Left ventricle myocardium superior (tissue), 1 donor: ENCODE measurements around the gene RAD54L. TPM values are rescaled to one million over a fixed set of nuclear protein-coding genes. Genes with fewer than 3 reads are reported as not detected.
"Not testable (repeated sequence)": the region's sequence is repeated elsewhere in the genome, so short reads cannot be mapped to it uniquely, and the experiment has no call there.

Experiments
- ATAC-seq: fragments of 200-7000 bp; cut with Tn5 transposase; one replicate; pipeline ENCODE4 v1.9.1; 2020; ENCODE audit warnings: mild to moderate bottlenecking, moderate library complexity
- DNase-seq: peaks from one replicate; pipeline ENCODE4 v3.0.0-alpha.2; 2020
- intact Hi-C: fragments of 100-400 bp; cut with micrococcal nuclease; formaldehyde crosslinking; loops from one replicate; pipeline ENCODE4 v1.11.0; 2022
- total RNA-seq: library from RNA; stranded (reverse); fragmentation: NEBNext Ultra II Directional; extraction: Animal tissue kit (Norgen Biotek cat#: 25700); gene quantifications from one replicate; pipeline ENCODE4 v1.2.1, GENCODE V29; 2021
- donor health status: DM: no; HTN: yes; CAD: no; lungs with severe emphysema.

RAD54L gene
- total RNA-seq, 1 donor from 2014 or later, result 0.97 TPM

GRCh38 chr1:46306159-46306530 lies 58.6 kb downstream of the RAD54L start:
- DNase-seq, result no peak
- intact Hi-C loops, result no loop called here
- no peak for ATAC-seq

- DNase-seq (no peak), ATAC-seq (no peak)
- intact Hi-C loops, result no loop called here
Observed at GRCh38 chr1:46309401-46310159, 62.0 kb downstream of the RAD54L start.

- intact Hi-C loops, result no loop called here
- DNase-seq, result no peak
- ATAC-seq, result no peak
Observed at GRCh38 chr1:46310321-46310720, 62.8 kb downstream of the RAD54L start.

DNA sequence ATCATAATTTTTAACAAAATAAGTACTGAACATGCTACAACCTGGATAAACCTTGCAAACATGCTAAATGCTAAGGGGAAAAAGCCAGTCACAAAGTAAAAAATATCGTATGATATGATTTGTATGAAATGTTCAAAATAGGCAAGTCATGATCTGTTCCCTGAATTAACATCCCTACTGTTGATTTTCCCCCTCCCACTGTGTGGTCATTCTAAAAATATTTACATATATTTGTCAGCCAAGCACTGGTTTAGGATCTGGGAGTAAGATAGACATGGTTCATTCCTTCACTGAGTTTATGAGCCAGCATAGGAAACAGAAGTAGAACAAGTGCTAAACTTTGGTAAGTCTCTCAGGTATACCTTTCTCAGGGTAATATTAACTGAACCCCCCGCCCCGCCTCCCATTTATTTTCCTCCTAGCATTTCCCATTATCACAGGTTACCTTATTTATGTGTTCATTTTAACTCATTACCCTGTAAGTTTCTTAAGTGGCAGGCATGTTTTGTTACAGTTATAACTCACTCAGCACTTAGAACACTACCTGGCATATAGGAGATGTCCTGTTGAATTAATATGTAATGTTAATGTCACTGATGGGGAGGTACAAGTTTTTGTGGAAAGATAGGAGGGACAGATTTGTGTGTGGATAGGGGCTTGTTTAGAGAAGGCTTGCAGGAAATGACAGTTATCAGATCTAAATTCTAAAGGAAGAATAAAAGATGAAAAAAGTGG lies 68.3 kb downstream of the RAD54L start:
- DNase-seq (no peak), ATAC-seq (no peak)
- intact Hi-C loops, result no loop called here

DNA sequence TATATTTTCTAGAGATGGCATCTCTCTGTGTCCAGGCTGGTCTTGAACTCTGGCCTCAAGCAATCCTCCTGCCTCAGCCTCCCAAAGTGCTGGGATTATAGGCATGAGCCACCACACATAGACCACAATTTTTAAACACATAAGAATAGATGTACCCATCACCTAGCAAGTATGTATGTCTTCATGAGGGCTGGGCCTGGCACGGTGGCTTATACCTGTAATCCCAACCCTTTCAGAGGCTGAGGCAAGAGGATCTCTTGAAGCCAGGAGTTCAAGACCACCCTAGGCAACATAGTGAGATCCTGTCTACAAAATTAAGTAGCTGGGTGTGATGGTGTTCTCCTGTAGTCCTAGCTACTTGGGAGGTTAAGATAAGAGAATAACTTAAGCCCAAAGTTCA lies 69.8 kb downstream of the RAD54L start:
- intact Hi-C loops, result no loop called here
- no peak for ATAC-seq
- DNase-seq, result no peak

DNA sequence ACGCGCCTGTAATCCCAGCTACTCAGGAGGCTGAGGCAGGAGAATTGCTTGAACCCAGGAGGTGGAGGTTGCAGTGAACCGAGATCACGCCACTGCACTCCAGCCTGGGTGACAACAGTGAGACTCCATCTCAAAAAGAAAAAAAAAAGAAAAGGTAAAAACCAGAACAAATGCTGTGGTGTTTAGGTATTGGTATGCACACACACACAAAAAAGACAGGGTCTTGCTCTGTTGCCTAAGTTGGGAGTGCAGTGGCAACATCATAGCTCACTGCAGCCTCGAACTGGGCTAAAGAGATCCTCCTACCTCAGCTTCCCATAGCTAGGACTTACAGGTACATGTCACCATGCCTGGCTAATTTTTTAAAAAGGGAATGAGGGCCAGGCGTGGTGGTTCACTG lies 71.7 kb downstream of the RAD54L start:
- intact Hi-C loops, ATAC-seq, DNase-seq: not testable (repeated sequence)

- intact Hi-C loops, ATAC-seq, DNase-seq: not testable (repeated sequence)
Observed at GRCh38 chr1:46319960-46320914, 72.7 kb downstream of the RAD54L start.

DNA sequence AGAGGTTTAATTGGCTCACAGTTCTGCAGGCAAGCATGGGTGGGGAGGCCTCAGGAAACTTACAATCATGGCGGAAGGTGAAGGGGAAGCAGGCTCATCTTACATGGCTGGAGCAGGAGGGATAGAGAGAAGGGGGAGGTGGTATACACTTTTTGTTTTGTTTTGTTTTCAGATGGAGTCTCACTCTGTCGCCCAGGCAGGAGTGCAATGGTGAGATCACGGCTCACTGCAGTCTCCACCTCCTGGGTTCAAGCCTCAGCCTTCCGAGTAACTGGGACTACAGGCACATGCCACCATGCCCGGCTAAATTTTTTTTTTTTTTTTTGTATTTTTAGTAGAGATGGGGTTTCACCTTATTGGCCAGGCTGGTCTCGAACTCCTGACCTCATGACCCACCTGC lies 74.6 kb downstream of the RAD54L start:
- intact Hi-C loops, ATAC-seq, DNase-seq: not testable (repeated sequence)

DNA sequence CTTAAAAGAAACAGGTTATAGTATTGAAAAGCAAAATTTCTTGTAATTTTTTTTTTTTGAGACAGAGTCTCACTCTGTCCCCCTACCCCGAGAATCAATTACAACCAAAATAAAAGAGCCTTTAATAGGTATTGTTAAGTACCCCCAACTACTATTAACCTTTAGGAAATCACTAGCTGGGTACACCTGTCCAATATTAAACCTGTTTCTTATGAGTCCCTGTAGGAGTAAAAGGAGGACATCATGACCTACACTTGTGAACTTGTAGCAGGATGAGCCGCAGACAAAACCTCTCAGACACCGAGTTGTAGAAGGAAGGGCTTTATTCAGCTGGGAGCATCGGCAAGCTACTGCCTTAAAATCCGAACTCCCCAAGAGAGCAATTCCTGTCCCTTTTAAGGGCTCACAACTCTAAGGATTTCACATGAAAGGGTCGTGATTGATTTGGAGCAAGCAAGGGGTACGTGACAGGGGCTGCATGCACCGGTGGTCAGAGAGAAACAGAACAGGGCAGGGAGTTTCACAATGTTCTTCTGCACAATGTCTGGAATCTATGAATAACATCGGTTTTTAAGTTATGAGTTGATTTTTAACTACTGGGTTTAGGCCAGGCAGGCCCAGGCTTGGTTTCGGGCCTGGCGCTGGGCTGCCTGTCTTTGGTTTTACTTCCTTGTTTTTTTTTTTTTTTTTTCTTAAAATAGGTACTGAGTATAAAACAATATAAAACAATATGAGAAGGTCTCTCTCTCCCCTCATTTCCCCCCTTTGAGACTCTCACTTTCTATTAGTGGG lies 77.9 kb downstream of the RAD54L start:
- ATAC-seq, DNase-seq, intact Hi-C loops: not testable (repeated sequence)

Other genes with a start within 250 kb of the RAD54L start
- gene PIK3R3, start 115.1 kb upstream of the RAD54L start, total RNA-seq, result 26.2 TPM
- gene TSPAN1, start 72.7 kb upstream of the RAD54L start, total RNA-seq, result 0.72 TPM
- gene P3R3URF, start 71.3 kb upstream of the RAD54L start, total RNA-seq, result not detected
- 137 TPM for gene POMGNT1, start 49.3 kb upstream of the RAD54L start, total RNA-seq
- 7.6 TPM for gene LURAP1, start 44.4 kb upstream of the RAD54L start, total RNA-seq
- gene LRRC41, start 55.9 kb downstream of the RAD54L start, total RNA-seq, result 37.6 TPM
- 1,191 TPM for gene UQCRH, start 55.9 kb downstream of the RAD54L start, total RNA-seq
- gene NSUN4, start 93.0 kb downstream of the RAD54L start, total RNA-seq, result 15.3 TPM
- 9.8 TPM for gene FAAH, start 146.6 kb downstream of the RAD54L start, total RNA-seq
- not detected for gene DMBX1, start 242.1 kb downstream of the RAD54L start, total RNA-seq